ENCODE measurements around the gene DBF4B. TPM values are rescaled to one million over a fixed set of nuclear protein-coding genes. Genes with fewer than 3 reads are reported as not detected.
"Not testable (repeated sequence)": the region's sequence is repeated elsewhere in the genome, so short reads cannot be mapped to it uniquely, and the experiment has no call there.

DBF4B gene
- total and polyA plus RNA-seq, 12 donors: 2.2 to 8.0 (median 4.0) TPM

GRCh38 chr17:44751331-44751730, 42.9 kb downstream of the DBF4B start:
- no peak overlapping the region for H3K27ac ChIP-seq
- no peak for DNase-seq
- H3K4me3 ChIP-seq: no peak overlapping the region
- TF ChIP-seq, protein P1, sequence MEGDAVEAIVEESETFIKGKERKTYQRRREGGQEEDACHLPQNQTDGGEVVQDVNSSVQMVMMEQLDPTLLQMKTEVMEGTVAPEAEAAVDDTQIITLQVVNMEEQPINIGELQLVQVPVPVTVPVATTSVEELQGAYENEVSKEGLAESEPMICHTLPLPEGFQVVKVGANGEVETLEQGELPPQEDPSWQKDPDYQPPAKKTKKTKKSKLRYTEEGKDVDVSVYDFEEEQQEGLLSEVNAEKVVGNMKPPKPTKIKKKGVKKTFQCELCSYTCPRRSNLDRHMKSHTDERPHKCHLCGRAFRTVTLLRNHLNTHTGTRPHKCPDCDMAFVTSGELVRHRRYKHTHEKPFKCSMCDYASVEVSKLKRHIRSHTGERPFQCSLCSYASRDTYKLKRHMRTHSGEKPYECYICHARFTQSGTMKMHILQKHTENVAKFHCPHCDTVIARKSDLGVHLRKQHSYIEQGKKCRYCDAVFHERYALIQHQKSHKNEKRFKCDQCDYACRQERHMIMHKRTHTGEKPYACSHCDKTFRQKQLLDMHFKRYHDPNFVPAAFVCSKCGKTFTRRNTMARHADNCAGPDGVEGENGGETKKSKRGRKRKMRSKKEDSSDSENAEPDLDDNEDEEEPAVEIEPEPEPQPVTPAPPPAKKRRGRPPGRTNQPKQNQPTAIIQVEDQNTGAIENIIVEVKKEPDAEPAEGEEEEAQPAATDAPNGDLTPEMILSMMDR (IDR thresholded peaks at IDR 0.05): no peak
- peaks cover 0 to 34% (median 0%) of the 10 kb centered on the region in 9 donors for H3K36me3 ChIP-seq
- no peaks in the 10 kb centered on the region for H3K9me3 ChIP-seq
- WGBS, 2 donors: 86 to 88% methylated on average over 7 of the region's 7 CpGs
- H3K27me3 ChIP-seq: no peaks in the 10 kb centered on the region
- peaks cover 0 to 9% (median 0%) of the 10 kb centered on the region in 9 donors for H3K4me1 ChIP-seq
- intact Hi-C loops (cut with DNase I): no loop called here
- no peak for ATAC-seq

- ATAC-seq: no peak
- WGBS, 2 donors: 92 to 95% methylated on average over 10 of the region's 10 CpGs
- H3K27me3 ChIP-seq: peaks cover 0 to under 1% (median 0%) of the 10 kb centered on the region in 7 donors
- H3K36me3 ChIP-seq: peaks cover 0 to 34% (median 0%) of the 10 kb centered on the region in 9 donors
- no peaks in the 10 kb centered on the region for H3K9me3 ChIP-seq
- no peak for DNase-seq
- peaks cover 0 to 9% (median 0%) of the 10 kb centered on the region in 9 donors for H3K4me1 ChIP-seq
- TF ChIP-seq, protein P1 (IDR thresholded peaks at IDR 0.05): no peak
- intact Hi-C loops (cut with DNase I): no loop called here
- no peak overlapping the region for H3K27ac ChIP-seq
- H3K4me3 ChIP-seq: no peak overlapping the region
Observed at GRCh38 chr17:44751806-44752205, 43.3 kb downstream of the DBF4B start.

DNA sequence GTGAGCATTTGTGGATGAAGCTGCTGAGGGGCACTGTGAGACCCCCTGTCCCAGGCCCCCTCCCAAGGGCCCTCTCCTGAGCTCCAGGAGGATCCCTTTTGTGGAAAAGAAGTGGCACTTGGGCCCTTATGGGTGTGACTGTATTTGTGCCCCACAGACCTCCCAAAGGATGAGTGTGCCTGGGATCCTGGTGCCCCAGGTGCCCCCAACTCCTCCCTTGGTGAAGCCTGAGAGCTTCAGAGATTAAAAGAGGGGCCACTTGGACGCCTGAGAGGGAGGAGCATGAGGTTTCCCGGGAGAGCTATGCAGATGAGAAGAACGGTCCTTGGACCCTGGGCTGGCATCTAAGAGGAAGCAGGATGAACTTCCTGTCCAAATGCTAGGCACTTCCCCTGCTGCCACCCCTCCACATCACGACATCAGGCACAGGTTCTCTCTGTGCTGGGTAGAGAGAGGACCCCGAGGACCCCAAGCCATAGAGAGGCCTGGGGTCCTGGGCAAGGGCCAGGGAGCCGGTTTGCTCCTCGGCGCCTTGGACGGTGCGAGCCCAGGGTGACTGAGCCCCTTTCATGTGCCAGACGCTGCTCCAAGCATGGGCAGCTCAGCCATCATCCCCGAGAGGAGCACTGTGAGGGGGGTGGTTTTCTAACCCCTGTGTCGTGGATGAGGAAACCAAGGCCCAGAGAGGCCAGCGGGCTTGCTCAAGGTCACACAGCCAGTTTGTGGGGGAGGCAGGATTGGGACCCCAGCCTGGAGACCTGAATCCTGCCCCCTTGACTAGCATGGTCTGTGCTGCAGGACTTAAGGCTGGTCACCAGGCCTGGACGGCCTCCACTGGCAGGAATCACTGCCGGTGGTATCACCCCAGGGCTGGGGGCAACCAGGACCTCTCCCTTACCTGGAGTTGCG, 44.7 kb downstream of the DBF4B start:
- Histone ChIP-seq H3K36me3 (peaks cover 0 to 24% (median 0%) of the 10 kb centered on the region in 9 donors), H3K9me3 (no peaks in the 10 kb centered on the region), H3K4me3 (no peak overlapping the region), H3K4me1 (peaks cover 0 to 14% (median 6%) of the 10 kb centered on the region in 9 donors), H3K27me3 (peaks cover 0 to 14% (median 2%) of the 10 kb centered on the region in 7 donors), H3K27ac (no peak overlapping the region)
- WGBS, 2 donors: 80 to 83% methylated on average over 17 of the region's 17 CpGs
- intact Hi-C loops (cut with DNase I): no loop called here
- ATAC-seq (no peak), DNase-seq (no peak)
- TF ChIP-seq, protein P1 (IDR thresholded peaks at IDR 0.05): no peak

DNA sequence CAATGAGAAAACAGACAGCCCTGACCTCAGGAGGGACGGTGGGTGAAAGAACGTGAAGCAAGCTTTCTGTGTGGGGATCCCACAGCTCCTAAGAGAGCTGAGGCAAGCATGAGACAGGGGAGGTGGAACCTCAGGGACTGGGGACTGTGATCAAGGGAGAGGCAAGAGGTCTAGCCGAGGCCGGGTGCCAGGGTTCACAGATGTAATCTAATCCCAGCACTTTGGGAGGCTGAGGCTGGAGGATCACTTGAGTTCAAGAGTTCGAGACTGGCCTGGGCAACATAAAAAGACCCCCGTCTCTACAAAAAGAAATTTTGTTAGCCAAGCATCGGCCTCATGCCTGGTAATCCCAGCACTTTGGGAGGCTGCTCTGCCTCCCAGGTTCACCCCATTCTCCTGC, 45.8 kb downstream of the DBF4B start:
- 80 to 82% methylated on average over 7 of the region's 7 CpGs for WGBS, 2 donors
- ATAC-seq: no peak

GRCh38 chr17:44755180-44755579, 46.7 kb downstream of the DBF4B start:
- ATAC-seq; H3K27ac ChIP-seq; DNase-seq; H3K4me3 ChIP-seq; intact Hi-C loops (cut with DNase I); H3K9me3 ChIP-seq: not testable (repeated sequence)
- H3K4me1 ChIP-seq: peaks cover 4 to 25% (median 14%) of the 10 kb centered on the region in 9 donors
- WGBS, 2 donors: 85 to 88% methylated on average over 4 to 5 of the region's 5 CpGs
- peaks cover 0 to 12% (median 0%) of the 10 kb centered on the region in 9 donors for H3K36me3 ChIP-seq
- H3K27me3 ChIP-seq: peaks cover 0 to 32% (median 19%) of the 10 kb centered on the region in 7 donors

More for the DNA sequence above, 45.8 kb downstream of the DBF4B start:
- no peak overlapping the region for H3K4me3 ChIP-seq
- H3K36me3 ChIP-seq: peaks cover 0 to 15% (median 0%) of the 10 kb centered on the region in 9 donors
- intact Hi-C loops (cut with DNase I): no loop called here
- H3K9me3 ChIP-seq: no peaks in the 10 kb centered on the region
- DNase-seq: no peak
- H3K4me1 ChIP-seq: peaks cover 2 to 21% (median 11%) of the 10 kb centered on the region in 9 donors
- TF ChIP-seq, protein P1 (IDR thresholded peaks at IDR 0.05): no peak
- peaks cover 0 to 23% (median 10%) of the 10 kb centered on the region in 7 donors for H3K27me3 ChIP-seq
- H3K27ac ChIP-seq: no peak overlapping the region

Measured in heart right ventricle (tissue), 16 donors.